IPS DF 6.9 (cell line): ENCODE results near the gene MBTPS1.

Experiments
- DNase-seq: peaks from one replicate; pipeline ENCODE4 v3.0.0-alpha.2; 2013; ENCODE audit warnings: low read depth, low spot score
- H3K27ac ChIP-seq: one replicate; pipeline ENCODE4 v1.5.1; 2013; ENCODE audit warnings: low read length, control low read depth
- H3K27me3 ChIP-seq: 2 replicates; pipeline ENCODE4 v1.6.1; 2013; ENCODE audit warnings: mild to moderate bottlenecking, low read length; ENCODE audit not compliant: control insufficient read depth, insufficient read depth
- H3K36me3 ChIP-seq: 2 replicates; pipeline ENCODE4 v1.6.1; 2013; ENCODE audit warnings: low read length; ENCODE audit not compliant: control insufficient read depth, insufficient read depth
- H3K4me1 ChIP-seq: 2 replicates; pipeline ENCODE4 v1.6.1; 2013; ENCODE audit warnings: low read length; ENCODE audit not compliant: control insufficient read depth, insufficient read depth
- H3K4me3 ChIP-seq: 2 replicates; pipeline ENCODE4 v1.5.1; 2013; ENCODE audit warnings: mild to moderate bottlenecking, low read length
- H3K9me3 ChIP-seq: 2 replicates; pipeline ENCODE4 v1.6.1; 2013; ENCODE audit warnings: low read length, inconsistent platforms; ENCODE audit not compliant: control insufficient read depth, insufficient read depth
- WGBS: extraction: QIAGEN DNeasy Blood & Tissue Kit; methylation state at CpG from one replicate; pipeline ENCODE4 v1.1.7; 2013; ENCODE audit warnings: mixed read lengths, missing lambda C conversion rate; ENCODE audit not compliant: insufficient read length, insufficient coverage; 5-methylcytosine and 5-hydroxymethylcytosine counted together

MBTPS1 gene

GRCh38 chr16:84054916-84055315, 61.8 kb downstream of the MBTPS1 start:
- no CpG with 5 or more reads among the region's 13 CpGs for WGBS
- Histone ChIP-seq H3K27ac (no peak overlapping the region), H3K4me3 (no peak overlapping the region), H3K9me3 (no peaks in the 10 kb centered on the region), H3K27me3 (no peaks in the 10 kb centered on the region), H3K36me3 (peaks cover 13% of the 10 kb centered on the region; the same call in 1 of the 2 replicates), H3K4me1 (no peaks in the 10 kb centered on the region)
- DNase-seq = no peak

GRCh38 chr16:84054271-84054670, 62.5 kb downstream of the MBTPS1 start:
- Histone ChIP-seq H3K9me3 (no peaks in the 10 kb centered on the region), H3K27me3 (no peaks in the 10 kb centered on the region), H3K4me1 (no peaks in the 10 kb centered on the region), H3K36me3 (peaks cover 12% of the 10 kb centered on the region; the same call in 1 of the 2 replicates), H3K27ac (no peak overlapping the region), H3K4me3 (no peak overlapping the region)
- no CpG with 5 or more reads among the region's 16 CpGs for WGBS
- DNase-seq = no peak

- no peak overlapping the region for H3K4me3 ChIP-seq
- no peak overlapping the region for H3K27ac ChIP-seq
- H3K27me3 ChIP-seq = no peaks in the 10 kb centered on the region
- H3K9me3 ChIP-seq = no peaks in the 10 kb centered on the region
- no peak for DNase-seq
- H3K36me3 ChIP-seq = peaks cover 8% of the 10 kb centered on the region; the same call in 1 of the 2 replicates
- WGBS = no CpG with 5 or more reads among the region's 13 CpGs
- no peaks in the 10 kb centered on the region for H3K4me1 ChIP-seq
These were observed 63.5 kb downstream of the MBTPS1 start for GRCh38 chr16:84053237-84053636.

DNA sequence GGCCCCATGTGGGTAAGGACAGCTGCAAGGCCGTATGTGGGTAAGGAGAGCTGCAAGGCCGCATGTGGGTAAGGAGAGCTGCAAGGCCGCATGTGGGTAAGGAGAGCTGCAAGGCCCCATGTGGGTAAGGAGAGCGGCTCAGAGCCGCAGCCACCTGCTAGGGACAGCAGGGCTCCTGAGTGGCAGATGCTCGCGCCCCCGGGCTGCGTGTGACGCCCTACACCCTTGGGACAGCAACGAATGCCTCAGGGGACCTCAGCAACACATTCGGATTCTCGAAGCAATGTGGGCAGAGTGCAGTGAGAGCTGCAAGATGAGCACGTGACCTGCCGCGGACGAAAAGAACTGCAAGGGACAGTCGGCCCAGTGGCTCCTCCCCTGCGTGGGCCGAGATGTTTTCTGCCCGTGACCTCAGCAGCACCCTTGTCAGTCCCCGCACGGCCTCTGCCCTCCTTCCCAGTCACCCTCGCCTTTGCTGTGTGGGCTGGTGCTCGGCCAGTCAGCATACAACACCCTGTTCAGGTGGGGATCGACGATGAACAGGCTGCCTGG, 64.6 kb downstream of the MBTPS1 start:
- H3K36me3 ChIP-seq = peaks cover 8% of the 10 kb centered on the region; the same call in 1 of the 2 replicates
- no CpG with 5 or more reads among the region's 27 CpGs for WGBS
- DNase-seq = no peak
- H3K4me1 ChIP-seq = no peaks in the 10 kb centered on the region
- H3K27me3 ChIP-seq = no peaks in the 10 kb centered on the region
- H3K27ac ChIP-seq = no peak overlapping the region
- no peak overlapping the region for H3K4me3 ChIP-seq
- H3K9me3 ChIP-seq = no peaks in the 10 kb centered on the region

- no peak overlapping the region for H3K4me3 ChIP-seq
- no peak overlapping the region for H3K27ac ChIP-seq
- H3K27me3 ChIP-seq = no peaks in the 10 kb centered on the region
- no peaks in the 10 kb centered on the region for H3K9me3 ChIP-seq
- no peak for DNase-seq
- whole genome bisulfite sequencing = no CpG with 5 or more reads among the region's 9 CpGs
- H3K4me1 ChIP-seq = no peaks in the 10 kb centered on the region
- H3K36me3 ChIP-seq = peaks cover 8% of the 10 kb centered on the region; the same call in 1 of the 2 replicates
These were observed 66.4 kb downstream of the MBTPS1 start for GRCh38 chr16:84050316-84050715.

DNA sequence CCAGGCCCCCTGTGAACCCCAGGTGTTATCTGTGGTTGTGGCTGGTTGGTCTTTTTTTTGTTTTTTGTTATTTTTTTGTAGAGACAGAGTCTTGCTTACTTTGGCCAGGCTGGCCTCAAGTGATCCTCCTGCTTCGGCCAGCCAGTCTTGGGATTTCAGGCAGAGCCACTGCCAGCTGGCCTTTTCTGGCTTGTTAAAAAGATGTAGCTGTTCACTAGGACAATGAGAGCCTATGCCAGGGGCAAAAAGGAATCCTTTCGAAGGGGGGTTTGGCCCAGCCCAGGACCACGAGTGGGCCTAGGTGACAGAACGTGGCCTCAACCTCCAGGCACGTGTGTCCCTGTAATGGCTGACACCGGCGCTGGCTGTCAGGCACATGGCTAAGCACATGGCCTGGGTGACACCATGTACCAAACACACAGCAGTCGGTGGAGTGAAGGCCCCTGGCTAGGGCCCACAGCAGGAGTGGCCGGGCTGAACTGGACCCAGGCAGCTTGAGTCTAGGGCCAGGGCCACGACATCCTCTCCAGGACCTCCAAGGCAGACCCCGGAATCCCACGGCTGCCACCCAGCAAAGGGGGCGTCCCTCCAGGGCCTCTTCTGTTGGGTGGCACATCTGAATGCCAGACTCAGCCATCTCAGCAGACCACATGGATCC, 67.2 kb downstream of the MBTPS1 start:
- Histone ChIP-seq H3K4me3 (no peak overlapping the region), H3K27ac (no peak overlapping the region), H3K4me1 (no peaks in the 10 kb centered on the region), H3K27me3 (no peaks in the 10 kb centered on the region), H3K9me3 (no peaks in the 10 kb centered on the region), H3K36me3 (peaks cover 8% of the 10 kb centered on the region; the same call in 1 of the 2 replicates)
- DNase-seq = no peak
- no CpG with 5 or more reads among the region's 13 CpGs for WGBS

- WGBS = no CpG with 5 or more reads among the region's 13 CpGs
- H3K4me3 ChIP-seq = no peak overlapping the region
These were observed 67.9 kb downstream of the MBTPS1 start for GRCh38 chr16:84048871-84049270.

DNA sequence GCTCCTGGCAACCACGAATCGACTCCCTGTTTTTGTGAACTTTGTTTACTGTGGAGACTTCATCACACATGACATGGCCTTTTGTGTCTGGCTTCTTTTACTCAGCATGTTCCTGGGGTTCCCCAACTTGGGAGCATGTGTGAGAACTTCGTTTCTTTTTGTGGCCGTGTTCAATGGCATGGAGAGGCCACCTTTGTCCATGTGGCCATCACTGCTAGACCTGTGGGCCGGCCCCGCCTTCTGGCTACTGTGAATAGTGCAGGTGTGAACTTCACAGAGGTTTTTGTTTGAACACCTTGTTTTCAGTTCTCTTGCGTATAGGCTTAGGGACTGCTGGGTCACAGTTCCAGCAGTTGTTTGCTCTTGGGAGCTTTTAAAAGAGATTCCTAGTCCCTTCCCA, 68.5 kb downstream of the MBTPS1 start:
- H3K4me3 ChIP-seq = no peak overlapping the region
- peaks cover 3% of the 10 kb centered on the region; the same call in 1 of the 2 replicates for H3K36me3 ChIP-seq
- WGBS = no CpG with 5 or more reads among the region's 7 CpGs
- no peak for DNase-seq
- H3K9me3 ChIP-seq = no peaks in the 10 kb centered on the region
- no peaks in the 10 kb centered on the region for H3K27me3 ChIP-seq
- peaks cover 2% of the 10 kb centered on the region; the same call in 1 of the 2 replicates for H3K4me1 ChIP-seq
- no peak overlapping the region for H3K27ac ChIP-seq

More at GRCh38 chr16:84048871-84049270, 67.9 kb downstream of the MBTPS1 start:
- Histone ChIP-seq H3K36me3 (peaks cover 3% of the 10 kb centered on the region; the same call in 1 of the 2 replicates), H3K27ac (no peak overlapping the region), H3K9me3 (no peaks in the 10 kb centered on the region), H3K27me3 (no peaks in the 10 kb centered on the region), H3K4me1 (peaks cover under 1% of the 10 kb centered on the region; the same call in 1 of the 2 replicates)
- DNase-seq = no peak

DNA sequence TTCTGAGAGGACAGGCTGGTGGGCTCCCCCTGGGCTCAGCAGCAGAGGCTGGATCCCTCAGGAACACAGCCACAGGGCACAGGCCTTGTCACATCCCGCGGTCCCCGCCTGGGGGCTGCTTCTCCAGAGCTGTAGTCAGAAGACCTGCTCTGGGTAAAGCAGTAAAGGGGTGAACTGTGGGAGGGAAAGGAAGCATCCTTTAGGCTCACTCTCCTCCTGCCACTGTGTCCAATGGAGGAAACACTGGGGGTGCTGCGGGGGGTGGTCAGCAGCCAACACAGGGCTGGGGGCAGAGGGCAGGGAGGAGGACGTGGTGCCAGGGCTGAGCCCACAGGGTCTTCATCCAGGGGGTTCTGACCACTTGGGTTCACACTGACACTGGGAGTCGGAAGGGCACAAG, 69.1 kb downstream of the MBTPS1 start:
- Histone ChIP-seq H3K27me3 (no peaks in the 10 kb centered on the region), H3K9me3 (no peaks in the 10 kb centered on the region), H3K4me1 (peaks cover 4% of the 10 kb centered on the region), H3K27ac (no peak overlapping the region), H3K36me3 (peaks cover 3% of the 10 kb centered on the region; the same call in 1 of the 2 replicates), H3K4me3 (no peak overlapping the region)
- no peak for DNase-seq
- WGBS = no CpG with 5 or more reads among the region's 6 CpGs

- WGBS = no CpG with 5 or more reads among the region's 6 CpGs
These were observed 69.5 kb downstream of the MBTPS1 start for GRCh38 chr16:84047206-84047605.

More at GRCh38 chr16:84047206-84047605, 69.5 kb downstream of the MBTPS1 start:
- Histone ChIP-seq H3K9me3 (no peaks in the 10 kb centered on the region), H3K27ac (no peak overlapping the region), H3K4me1 (peaks cover 5% of the 10 kb centered on the region), H3K27me3 (no peaks in the 10 kb centered on the region), H3K36me3 (peaks cover 2% of the 10 kb centered on the region; the same call in 1 of the 2 replicates), H3K4me3 (no peak overlapping the region)
- no peak for DNase-seq
